Measurements from ENCODE around the gene NEDD8.
"Not testable (repeated sequence)": the region's sequence is repeated elsewhere in the genome, so short reads cannot be mapped to it uniquely, and the experiment has no call there.

NEDD8 gene

DNA sequence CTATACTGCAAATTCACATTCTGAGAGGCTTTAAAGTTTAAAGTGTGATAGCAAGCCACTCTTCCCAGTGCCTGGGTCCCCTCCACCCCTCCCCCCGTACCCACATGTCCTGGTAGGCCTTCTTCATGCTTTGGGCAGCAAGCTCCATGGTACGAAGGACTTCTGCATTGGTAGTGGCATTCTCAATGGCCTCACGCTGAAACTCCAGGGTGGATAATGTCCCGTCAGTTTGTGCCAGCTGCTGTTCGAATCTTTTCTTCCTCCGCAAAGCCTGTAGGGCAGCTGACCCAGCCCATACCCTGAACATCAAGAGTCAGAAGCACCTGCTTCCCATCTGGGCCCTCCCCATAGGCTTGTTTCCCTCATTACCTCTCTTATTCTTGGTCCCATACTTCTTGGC, 20.9 kb downstream of the NEDD8 start:
- TF ChIP-seq, protein P1, sequence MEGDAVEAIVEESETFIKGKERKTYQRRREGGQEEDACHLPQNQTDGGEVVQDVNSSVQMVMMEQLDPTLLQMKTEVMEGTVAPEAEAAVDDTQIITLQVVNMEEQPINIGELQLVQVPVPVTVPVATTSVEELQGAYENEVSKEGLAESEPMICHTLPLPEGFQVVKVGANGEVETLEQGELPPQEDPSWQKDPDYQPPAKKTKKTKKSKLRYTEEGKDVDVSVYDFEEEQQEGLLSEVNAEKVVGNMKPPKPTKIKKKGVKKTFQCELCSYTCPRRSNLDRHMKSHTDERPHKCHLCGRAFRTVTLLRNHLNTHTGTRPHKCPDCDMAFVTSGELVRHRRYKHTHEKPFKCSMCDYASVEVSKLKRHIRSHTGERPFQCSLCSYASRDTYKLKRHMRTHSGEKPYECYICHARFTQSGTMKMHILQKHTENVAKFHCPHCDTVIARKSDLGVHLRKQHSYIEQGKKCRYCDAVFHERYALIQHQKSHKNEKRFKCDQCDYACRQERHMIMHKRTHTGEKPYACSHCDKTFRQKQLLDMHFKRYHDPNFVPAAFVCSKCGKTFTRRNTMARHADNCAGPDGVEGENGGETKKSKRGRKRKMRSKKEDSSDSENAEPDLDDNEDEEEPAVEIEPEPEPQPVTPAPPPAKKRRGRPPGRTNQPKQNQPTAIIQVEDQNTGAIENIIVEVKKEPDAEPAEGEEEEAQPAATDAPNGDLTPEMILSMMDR (IDR thresholded peaks at IDR 0.05; ENCODE audit: low read depth, low read length), result no peak
- no peaks in the 10 kb centered on the region for H3K27me3 ChIP-seq
- peaks cover 6% of the 10 kb centered on the region for H3K36me3 ChIP-seq
- H3K4me1 ChIP-seq, result no peaks in the 10 kb centered on the region
- no peaks in the 10 kb centered on the region for H3K9me3 ChIP-seq
- DNase-seq, result no peak
- no peak overlapping the region for H3K4me3 ChIP-seq (ENCODE audit: low read depth, low read length)

DNA sequence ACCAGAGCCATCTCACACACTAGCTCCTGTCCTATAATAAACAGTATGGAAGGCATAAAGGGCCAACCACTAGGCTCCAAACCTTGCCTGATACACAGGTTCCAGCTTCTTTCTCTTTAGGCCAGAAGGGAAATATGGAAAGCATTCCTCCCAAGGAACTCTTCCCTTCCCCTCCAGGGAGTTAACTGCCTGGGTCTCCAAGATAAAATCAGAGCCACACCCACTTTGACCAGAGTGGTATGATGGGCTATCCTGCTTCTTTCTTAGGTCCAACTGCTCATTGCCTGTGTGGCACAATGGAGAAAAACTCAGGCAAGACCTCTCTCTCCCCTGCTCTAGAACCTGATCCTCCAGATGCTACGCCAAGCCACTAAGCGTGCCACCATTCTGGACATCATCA, 24.5 kb downstream of the NEDD8 start:
- H3K27me3 ChIP-seq, result no peaks in the 10 kb centered on the region
- no peak overlapping the region for H3K4me3 ChIP-seq (ENCODE audit: low read depth, low read length)
- no peaks in the 10 kb centered on the region for H3K4me1 ChIP-seq
- no peaks in the 10 kb centered on the region for H3K9me3 ChIP-seq
- peaks cover 6% of the 10 kb centered on the region for H3K36me3 ChIP-seq
- no peak for DNase-seq
- TF ChIP-seq, protein P1 (IDR thresholded peaks at IDR 0.05; ENCODE audit: low read depth, low read length), result no peak

DNA sequence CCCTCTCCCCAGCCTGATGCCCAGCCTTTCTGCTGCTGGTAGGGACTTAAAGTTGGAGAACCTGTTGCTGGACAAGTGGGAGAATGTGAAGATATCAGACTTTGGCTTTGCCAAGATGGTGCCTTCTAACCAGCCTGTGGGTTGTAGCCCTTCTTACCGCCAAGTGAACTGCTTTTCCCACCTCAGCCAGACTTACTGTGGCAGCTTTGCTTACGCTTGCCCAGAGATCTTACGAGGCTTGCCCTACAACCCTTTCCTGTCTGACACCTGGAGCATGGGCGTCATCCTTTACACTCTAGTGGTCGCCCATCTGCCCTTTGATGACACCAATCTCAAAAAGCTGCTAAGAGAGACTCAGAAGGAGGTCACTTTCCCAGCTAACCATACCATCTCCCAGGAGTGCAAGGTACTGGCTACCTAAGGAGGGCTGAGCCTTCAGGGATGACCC, 25.0 kb downstream of the NEDD8 start:
- H3K36me3 ChIP-seq, result peaks cover 6% of the 10 kb centered on the region
- no peaks in the 10 kb centered on the region for H3K27me3 ChIP-seq
- no peaks in the 10 kb centered on the region for H3K9me3 ChIP-seq
- DNase-seq, result no peak
- H3K4me3 ChIP-seq (ENCODE audit: low read depth, low read length), result no peak overlapping the region
- TF ChIP-seq, protein P1 (IDR thresholded peaks at IDR 0.05; ENCODE audit: low read depth, low read length), result no peak
- no peaks in the 10 kb centered on the region for H3K4me1 ChIP-seq

DNA sequence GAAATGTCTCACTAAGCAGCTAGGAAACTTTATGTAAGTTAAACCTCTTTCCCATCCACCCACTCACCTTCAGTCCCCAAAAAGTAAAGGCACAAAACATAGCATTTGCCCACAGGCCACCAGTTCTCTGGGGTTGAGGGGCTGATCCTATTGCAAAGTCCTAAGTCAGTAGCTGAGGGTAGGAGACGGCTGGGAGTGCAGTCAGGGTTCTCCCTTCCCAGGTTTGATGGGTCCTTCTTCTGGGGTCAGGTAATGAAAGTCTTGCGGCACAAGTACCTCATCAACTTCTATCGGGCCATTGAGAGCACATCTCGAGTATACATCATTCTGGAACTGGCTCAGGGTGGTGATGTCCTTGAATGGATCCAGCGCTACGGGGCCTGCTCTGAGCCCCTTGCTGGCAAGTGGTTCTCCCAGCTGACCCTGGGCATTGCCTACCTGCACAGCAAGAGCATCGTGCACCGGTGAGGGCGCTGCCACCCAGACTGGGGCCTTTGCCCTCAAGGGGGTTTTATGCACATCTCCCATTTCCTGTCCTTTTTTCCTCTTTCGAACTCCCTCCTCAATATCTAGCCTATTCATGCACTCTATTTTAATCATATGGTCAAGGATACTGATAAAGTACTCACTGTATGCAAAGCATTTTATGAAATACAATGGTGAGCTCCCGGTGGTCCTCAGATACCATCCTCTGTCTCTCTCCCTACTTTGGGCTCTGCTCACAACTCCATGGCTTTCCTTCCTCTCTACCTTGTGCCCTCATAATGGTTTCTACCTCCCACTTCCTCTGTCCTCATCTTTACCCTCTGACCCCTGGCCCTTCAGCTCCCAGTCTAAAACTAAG, 25.7 kb downstream of the NEDD8 start:
- TF ChIP-seq, protein P1 (IDR thresholded peaks at IDR 0.05; ENCODE audit: low read depth, low read length), result no peak

DNA sequence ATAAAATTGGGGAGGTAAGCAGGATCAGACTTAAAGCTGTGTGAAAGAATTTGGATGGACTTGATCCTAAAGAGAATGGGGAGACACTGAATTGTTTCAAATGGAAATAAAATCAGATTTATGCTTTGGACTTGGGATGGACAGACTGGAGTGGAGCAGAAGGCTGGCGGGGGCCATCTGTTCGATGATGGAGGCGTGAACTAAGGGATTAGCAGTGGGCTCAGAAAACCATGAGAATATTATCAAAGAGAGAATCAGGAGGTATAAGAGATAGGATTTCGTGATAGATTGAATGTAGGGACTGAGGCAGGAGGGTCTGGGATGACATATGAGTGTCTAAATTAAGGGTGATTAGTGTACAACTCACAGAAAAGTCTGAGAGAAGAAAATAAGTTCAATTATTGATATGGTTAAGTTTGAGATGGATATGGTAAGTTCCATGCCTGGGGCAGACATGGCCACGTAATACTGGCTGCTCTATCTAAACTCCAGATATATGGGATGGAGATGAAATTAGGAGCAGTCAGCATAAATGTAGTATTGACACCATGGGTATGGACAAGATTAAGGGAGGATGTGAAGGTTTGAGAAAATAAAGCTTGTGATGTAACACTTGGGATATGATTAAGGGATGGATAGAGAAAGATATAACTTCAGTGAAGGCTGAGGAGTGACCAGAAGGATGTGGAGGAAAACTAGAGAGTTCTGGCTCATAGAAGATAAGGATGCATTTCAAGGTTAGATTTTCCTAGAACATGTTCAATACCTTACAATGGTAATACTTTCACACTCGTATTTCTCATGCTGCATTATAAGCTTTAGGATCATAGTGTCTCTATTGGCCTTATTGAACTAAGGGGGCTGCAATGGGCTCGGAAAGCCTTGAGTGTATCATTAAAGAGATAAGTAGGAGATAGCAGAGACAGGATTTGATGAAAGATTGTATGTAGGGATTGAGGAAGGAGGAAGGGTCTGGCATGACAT, 27.7 kb downstream of the NEDD8 start:
- no peaks in the 10 kb centered on the region for H3K27me3 ChIP-seq
- H3K9me3 ChIP-seq, result no peaks in the 10 kb centered on the region
- H3K36me3 ChIP-seq, result peaks cover 12% of the 10 kb centered on the region
- no peaks in the 10 kb centered on the region for H3K4me1 ChIP-seq
- no peak for DNase-seq
- TF ChIP-seq, protein P1 (IDR thresholded peaks at IDR 0.05; ENCODE audit: low read depth, low read length), result no peak
- H3K4me3 ChIP-seq (ENCODE audit: low read depth, low read length), result no peak overlapping the region

More for the DNA sequence above, 25.7 kb downstream of the NEDD8 start:
- Histone ChIP-seq H3K4me3 (ENCODE audit: low read depth, low read length) (no peak overlapping the region), H3K36me3 (peaks cover 9% of the 10 kb centered on the region), H3K27me3 (no peaks in the 10 kb centered on the region), H3K4me1 (no peaks in the 10 kb centered on the region), H3K9me3 (no peaks in the 10 kb centered on the region)
- DNase-seq, result no peak

DNA sequence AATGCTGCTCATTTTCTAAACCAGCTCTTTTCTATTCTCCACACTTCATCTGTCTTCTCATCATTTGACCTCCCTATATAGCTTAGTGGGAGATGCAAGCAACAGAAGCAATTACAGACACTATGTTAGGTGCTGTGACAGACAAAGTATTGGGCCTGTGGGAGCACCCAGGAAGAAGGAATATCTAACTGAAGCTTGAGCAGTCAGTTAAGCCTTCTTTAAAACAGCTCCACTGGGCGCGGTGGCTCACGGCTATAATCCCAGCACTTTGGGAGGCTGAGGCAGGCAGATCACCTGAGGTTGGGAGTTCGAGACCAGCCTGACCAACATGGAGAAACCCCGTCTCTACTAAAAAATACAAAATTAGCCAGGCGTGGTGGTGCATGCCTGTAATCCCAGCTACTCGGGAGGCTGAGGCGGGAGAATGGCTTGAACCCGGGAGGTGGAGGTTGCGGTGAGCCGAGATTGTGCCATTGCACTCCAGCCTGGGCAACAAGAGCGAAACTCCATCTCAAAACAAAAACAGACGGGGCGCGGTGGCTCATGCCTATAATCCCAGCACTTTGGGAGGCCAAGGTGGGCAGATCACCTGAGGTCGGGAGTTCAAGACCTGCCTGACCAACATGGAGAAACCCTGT, 28.8 kb downstream of the NEDD8 start:
- not testable (repeated sequence) for H3K4me3 ChIP-seq (ENCODE audit: low read depth, low read length); H3K9me3 ChIP-seq; H3K4me1 ChIP-seq; DNase-seq; H3K27me3 ChIP-seq
- H3K36me3 ChIP-seq, result peaks cover 12% of the 10 kb centered on the region

DNA sequence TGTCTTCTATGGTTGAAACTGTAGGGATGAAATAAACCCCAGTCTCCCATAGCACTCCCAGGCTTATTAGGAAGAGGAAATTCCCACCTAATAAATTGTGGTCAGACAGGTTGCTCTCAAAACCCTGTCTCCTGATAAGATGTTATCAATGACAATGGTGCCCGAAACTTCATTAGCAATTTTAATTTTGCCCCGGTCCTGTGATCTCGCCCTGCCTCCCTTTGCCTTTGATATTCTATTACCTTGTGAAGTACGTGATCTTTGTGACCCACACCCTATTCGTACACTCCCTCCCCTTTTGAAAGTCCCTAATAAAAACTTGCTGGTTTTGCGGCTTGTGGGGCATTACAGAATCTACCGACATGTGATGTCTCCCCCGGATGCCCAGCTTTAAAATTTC, 29.6 kb downstream of the NEDD8 start:
- H3K36me3 ChIP-seq; H3K4me1 ChIP-seq; H3K9me3 ChIP-seq; H3K4me3 ChIP-seq (ENCODE audit: low read depth, low read length); DNase-seq; H3K27me3 ChIP-seq: not testable (repeated sequence)

All from BE2C (cell line).